Sigmoid colon (tissue), 7 donors: Measurements from ENCODE around the gene H6PD. TPM values are rescaled to one million over a fixed set of nuclear protein-coding genes. Genes with fewer than 3 reads are reported as not detected.
A peak's percentile ranks its signal among the peaks of the same experiment; 100 is the strongest.

ENCODE experiments used
- DNase-seq: peaks from one replicate; pipeline ENCODE4 v3.0.0-alpha.2; 2019
- H3K27ac ChIP-seq, 4 donors: fragments of 200-600 bp; sonication (generic); one replicate each; pipeline ENCODE4 v1.5.1; 2016 to 2019; ENCODE audit warnings: mild to moderate bottlenecking in 1 of 4
- H3K27me3 ChIP-seq, 3 donors: fragments of 200-600 bp; sonication (generic); one replicate each; pipeline ENCODE4 v1.5.1; 2019; ENCODE audit warnings: mild to moderate bottlenecking in 1 of 3
- H3K36me3 ChIP-seq, 4 donors: fragments of 200-600 bp; sonication (generic); one replicate each; pipeline ENCODE4 v1.5.1; 2016 to 2019
- H3K4me1 ChIP-seq, 4 donors: fragments of 200-600 bp; sonication (generic); one replicate each; pipeline ENCODE4 v1.5.1; 2017 to 2019
- H3K4me3 ChIP-seq, 4 donors: fragments of 200-600 bp; sonication (generic); one replicate each; pipeline ENCODE4 v1.5.1; 2017 to 2019; ENCODE audit warnings: mild to moderate bottlenecking in 2 of 4, moderate library complexity in 1 of 4
- H3K9me3 ChIP-seq, 4 donors: fragments of 200-600 bp in 3 of 4; sonication (generic) in 3 of 4; one replicate each; pipeline versions ENCODE4 v1.5.1 to v1.6.1; 2013 to 2019
- EP300 ChIP-seq, 4 donors: sonication (generic); formaldehyde crosslinking; IDR thresholded peaks; one replicate each; pipeline ENCODE4 v1.6.1; 2017; ENCODE audit warnings: antibody characterized with exemption in 4 of 4
- POLR2A ChIP-seq, 2 donors: fragments of 450-650 bp; IDR thresholded peaks; one replicate each; pipeline ENCODE4 v1.6.1; 2016; ENCODE audit warnings: antibody characterized with exemption in 2 of 2, mild to moderate bottlenecking in 2 of 2, moderate library complexity in 2 of 2
- POLR2AphosphoS5 ChIP-seq, 4 donors: sonication (generic); formaldehyde crosslinking; IDR thresholded peaks; one replicate each; pipeline ENCODE4 v1.6.1; 2017; ENCODE audit warnings: antibody characterized with exemption in 4 of 4
- WGBS, 2 donors: extraction: QIAGEN DNeasy Blood & Tissue Kit; methylation state at CpG; one replicate each; pipeline ENCODE4 v1.1.7; 2013; 5-methylcytosine and 5-hydroxymethylcytosine counted together
- intact Hi-C: fragments of 100-400 bp; cut with DNase I; formaldehyde crosslinking; loops from one replicate; pipeline ENCODE4 v1.15.1; 2023
- polyA plus RNA-seq, 3 donors: library from polyadenylated mRNA; stranded (reverse); fragments of 200-250 nt; gene quantifications; one replicate each; pipeline ENCODE4 v1.2.3, GENCODE V29; 2013
- total RNA-seq, 4 donors: library from RNA; depleted of rRNA; stranded (reverse); fragments of >200 nt; gene quantifications; one replicate each; pipeline ENCODE4 v1.1.0, GENCODE V29; 2016
- TF ChIP-seq, protein P1 (sequence below), 4 experiments: fragments of 450-650 bp in 3 of 4; fragments of 200-600 bp in 1 of 4; IDR thresholded peaks; one replicate each; pipeline ENCODE4 v1.5.1; 2016 to 2019; ENCODE audit warnings: antibody characterized with exemption in 4 of 4, mild to moderate bottlenecking in 3 of 4, moderate library complexity in 2 of 4
- donor health status: healthy with polysubstance abuse.
- donor health status: Bipolar disorder and iron deficiency.
- donor health status: healthy.

H6PD gene
- total and polyA plus RNA-seq, 7 donors = 2.8 to 34.3 (median 23.2) TPM

DNA sequence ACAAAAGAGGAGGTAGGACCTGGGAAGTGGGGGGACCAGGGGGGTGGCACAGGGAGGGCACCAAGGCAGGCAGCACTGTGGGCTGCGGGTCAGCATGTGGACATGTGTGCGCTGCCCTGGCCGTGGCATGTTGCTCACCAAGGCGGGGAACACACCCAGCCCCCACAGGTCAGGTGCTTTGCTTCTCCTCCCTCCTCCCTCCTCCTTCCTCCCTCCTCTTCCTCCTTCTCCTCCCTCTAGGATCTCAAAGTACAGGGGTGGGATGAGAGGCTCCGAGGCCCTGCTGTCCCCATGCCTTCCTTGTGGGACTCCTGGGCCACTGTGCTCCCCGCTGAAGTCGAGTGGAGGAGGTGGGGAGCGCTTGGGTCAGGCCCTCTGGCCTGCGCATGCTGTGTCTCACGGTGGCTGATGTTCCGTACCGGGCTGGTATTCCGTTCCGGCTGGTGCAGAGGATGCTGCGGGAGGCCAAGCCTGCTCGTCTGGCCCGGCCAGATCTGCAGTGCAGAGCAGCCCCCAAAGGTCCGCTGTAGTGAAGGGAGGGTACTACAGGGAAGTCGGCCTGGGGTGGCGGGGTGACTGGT is 84.7 kb downstream of the H6PD start:
- 86 to 90% methylated on average over 20 of the region's 20 CpGs for WGBS, 2 donors
- H3K9me3 ChIP-seq = no peaks in the 10 kb centered on the region
- no peak overlapping the region for H3K4me3 ChIP-seq
- H3K4me1 ChIP-seq = peaks cover 0 to 100% (median 90%) of the 10 kb centered on the region in 4 donors
- TF ChIP-seq EP300 (IDR thresholded peaks at IDR 0.05) (no peak), POLR2AphosphoS5 (IDR thresholded peaks at IDR 0.05) (no peak)
- TF ChIP-seq, protein P1, sequence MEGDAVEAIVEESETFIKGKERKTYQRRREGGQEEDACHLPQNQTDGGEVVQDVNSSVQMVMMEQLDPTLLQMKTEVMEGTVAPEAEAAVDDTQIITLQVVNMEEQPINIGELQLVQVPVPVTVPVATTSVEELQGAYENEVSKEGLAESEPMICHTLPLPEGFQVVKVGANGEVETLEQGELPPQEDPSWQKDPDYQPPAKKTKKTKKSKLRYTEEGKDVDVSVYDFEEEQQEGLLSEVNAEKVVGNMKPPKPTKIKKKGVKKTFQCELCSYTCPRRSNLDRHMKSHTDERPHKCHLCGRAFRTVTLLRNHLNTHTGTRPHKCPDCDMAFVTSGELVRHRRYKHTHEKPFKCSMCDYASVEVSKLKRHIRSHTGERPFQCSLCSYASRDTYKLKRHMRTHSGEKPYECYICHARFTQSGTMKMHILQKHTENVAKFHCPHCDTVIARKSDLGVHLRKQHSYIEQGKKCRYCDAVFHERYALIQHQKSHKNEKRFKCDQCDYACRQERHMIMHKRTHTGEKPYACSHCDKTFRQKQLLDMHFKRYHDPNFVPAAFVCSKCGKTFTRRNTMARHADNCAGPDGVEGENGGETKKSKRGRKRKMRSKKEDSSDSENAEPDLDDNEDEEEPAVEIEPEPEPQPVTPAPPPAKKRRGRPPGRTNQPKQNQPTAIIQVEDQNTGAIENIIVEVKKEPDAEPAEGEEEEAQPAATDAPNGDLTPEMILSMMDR (IDR thresholded peaks at IDR 0.05) = no peak
- H3K27ac ChIP-seq = peak overlapping the region in 3 of 4 donors; percentile 85 to 87 (median 86)
- intact Hi-C loops = no loop called here
- DNase-seq = no peak
- H3K36me3 ChIP-seq = no peaks in the 10 kb centered on the region
- no peaks in the 10 kb centered on the region for H3K27me3 ChIP-seq

DNA sequence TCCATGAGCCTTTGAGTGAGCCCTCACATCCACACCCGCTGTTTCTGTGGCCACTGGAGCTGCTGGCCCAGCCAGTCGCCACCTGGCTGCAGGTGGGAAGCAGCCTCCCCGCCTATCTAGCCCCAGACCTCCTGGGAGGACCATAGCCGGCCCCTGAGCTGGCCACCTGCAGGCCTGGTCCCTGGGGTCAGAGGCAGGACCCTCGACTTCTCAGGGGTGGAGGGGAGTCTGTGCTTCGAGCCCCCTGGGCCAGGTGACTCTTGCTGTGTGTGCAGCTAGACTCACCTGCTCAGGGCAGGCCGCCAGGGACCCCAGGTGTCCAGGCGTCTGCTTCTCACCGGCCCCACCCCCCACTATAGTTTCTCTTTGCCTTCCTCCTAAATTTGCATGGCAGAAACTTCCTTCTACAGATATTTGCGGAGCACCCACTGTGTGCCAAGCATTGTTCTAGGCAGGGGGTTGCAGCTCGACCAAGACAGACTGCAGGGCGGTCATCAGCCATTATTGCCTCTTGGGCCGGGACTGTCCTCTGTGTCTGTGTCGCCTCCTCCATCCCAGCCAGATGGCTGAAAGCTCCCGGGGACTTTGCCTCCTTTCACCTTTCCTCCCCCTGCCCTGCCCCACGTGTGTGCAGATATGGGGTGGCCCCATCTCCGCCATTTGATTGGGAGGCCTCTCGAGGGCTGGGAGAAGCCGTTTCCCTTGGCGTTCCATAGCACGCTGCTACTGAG is 85.4 kb downstream of the H6PD start:
- Histone ChIP-seq H3K36me3 (no peaks in the 10 kb centered on the region), H3K4me1 (peaks cover 0 to 100% (median 94%) of the 10 kb centered on the region in 4 donors), H3K4me3 (no peak overlapping the region), H3K27me3 (no peaks in the 10 kb centered on the region), H3K27ac (peak overlapping the region; percentile 52 to 87 (median 86)), H3K9me3 (no peaks in the 10 kb centered on the region)
- no peak for DNase-seq
- TF ChIP-seq, protein P1 (IDR thresholded peaks at IDR 0.05) = no peak
- TF ChIP-seq POLR2A (IDR thresholded peaks at IDR 0.05) (no peak), POLR2AphosphoS5 (IDR thresholded peaks at IDR 0.05) (no peak), EP300 (IDR thresholded peaks at IDR 0.05) (no peak)
- intact Hi-C loops = no loop called here
- WGBS, 2 donors = 71 to 75% methylated on average over 21 of the region's 21 CpGs

Other genes starting within 250 kb of the H6PD start
- not detected for gene SLC2A7, start 208.4 kb upstream of the H6PD start, total RNA-seq
- gene SLC2A7, start 208.4 kb upstream of the H6PD start, polyA plus RNA-seq = under 1 TPM in 1 of 3 donors, not detected in 2; 0.06 TPM
- 1 to 10 TPM; 3.5 to 9.1 (median 5.5) TPM for gene SLC2A5, start 165.1 kb upstream of the H6PD start, total RNA-seq
- 1 to 10 TPM; 1.4 to 4.9 (median 1.8) TPM for gene SLC2A5, start 165.1 kb upstream of the H6PD start, polyA plus RNA-seq
- gene GPR157, start 105.7 kb upstream of the H6PD start, total RNA-seq = 1 to 10 TPM; 1.6 to 2.8 (median 1.7) TPM
- 1 to 10 TPM in 2 of 3 donors, under 1 TPM in 1; 0.92 to 3.7 (median 1.8) TPM for gene GPR157, start 105.7 kb upstream of the H6PD start, polyA plus RNA-seq
- 10 to 100 TPM; 17.4 to 34.3 (median 24.1) TPM for gene SPSB1, start 58.1 kb downstream of the H6PD start, total RNA-seq
- 10 to 100 TPM; 25.7 to 31.2 (median 26.4) TPM for gene SPSB1, start 58.1 kb downstream of the H6PD start, polyA plus RNA-seq